ENCODE results near the gene OARD1.

DNA sequence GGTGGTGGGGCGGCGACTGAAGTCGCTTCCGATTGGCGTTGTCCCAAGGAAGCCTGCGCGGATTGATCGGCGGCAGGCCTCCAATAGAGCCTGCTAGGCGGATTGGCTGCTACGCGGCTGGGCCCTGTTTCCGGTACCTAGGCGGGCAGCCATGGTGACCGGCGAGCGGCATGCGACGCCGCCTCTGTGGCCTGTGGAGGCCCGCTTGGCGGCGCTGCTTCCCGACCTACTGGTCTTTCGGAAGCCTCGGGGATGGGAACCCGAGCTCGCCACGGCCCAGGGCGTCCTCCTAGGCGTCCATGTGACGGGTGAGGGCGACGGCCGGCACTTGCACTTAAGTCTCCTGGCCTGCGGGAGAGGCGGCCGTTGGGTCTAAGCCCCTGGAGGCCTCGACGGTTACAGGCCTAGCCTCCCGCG lies 28.7 kb upstream of the OARD1 start:
- TF ChIP-seq, protein P1, sequence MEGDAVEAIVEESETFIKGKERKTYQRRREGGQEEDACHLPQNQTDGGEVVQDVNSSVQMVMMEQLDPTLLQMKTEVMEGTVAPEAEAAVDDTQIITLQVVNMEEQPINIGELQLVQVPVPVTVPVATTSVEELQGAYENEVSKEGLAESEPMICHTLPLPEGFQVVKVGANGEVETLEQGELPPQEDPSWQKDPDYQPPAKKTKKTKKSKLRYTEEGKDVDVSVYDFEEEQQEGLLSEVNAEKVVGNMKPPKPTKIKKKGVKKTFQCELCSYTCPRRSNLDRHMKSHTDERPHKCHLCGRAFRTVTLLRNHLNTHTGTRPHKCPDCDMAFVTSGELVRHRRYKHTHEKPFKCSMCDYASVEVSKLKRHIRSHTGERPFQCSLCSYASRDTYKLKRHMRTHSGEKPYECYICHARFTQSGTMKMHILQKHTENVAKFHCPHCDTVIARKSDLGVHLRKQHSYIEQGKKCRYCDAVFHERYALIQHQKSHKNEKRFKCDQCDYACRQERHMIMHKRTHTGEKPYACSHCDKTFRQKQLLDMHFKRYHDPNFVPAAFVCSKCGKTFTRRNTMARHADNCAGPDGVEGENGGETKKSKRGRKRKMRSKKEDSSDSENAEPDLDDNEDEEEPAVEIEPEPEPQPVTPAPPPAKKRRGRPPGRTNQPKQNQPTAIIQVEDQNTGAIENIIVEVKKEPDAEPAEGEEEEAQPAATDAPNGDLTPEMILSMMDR (conservative IDR thresholded peaks at IDR 0.05) = no peak
- no peak for TF ChIP-seq EZH2 (IDR thresholded peaks at IDR 0.05; ENCODE audit: low read depth)

All from PC-9 (cell line).